ENCODE data around the gene PEA15. TPM values are rescaled to one million over a fixed set of nuclear protein-coding genes. Genes with fewer than 3 reads are reported as not detected.
A peak's percentile ranks its signal among the peaks of the same experiment; 100 is the strongest.

PEA15 gene
- total and polyA plus RNA-seq, 9 of the 15 experiments (the other 6 are each of a cell fraction or from before 2014, with no cell fraction given): 8.2 to 175 (median 35.4) TPM

- POLR2A ChIA-PET: interaction anchor here (0.8 to 3.4 kb wide), 5 partner anchors 12 to 204 kb away, joined by 3 to 41 read pairs (median 3); no protein-coding TSS in a partner anchor
- Histone ChIP-seq H4K20me1 (replicated peaks; ENCODE audit: control insufficient read depth, insufficient read depth, low read length) (peaks cover 3% of the 10 kb centered on the region; the same call in 1 of the 2 replicates), H3K4me2 (ENCODE audit: insufficient read depth, low read length) (no peak overlapping the region), H3K9me3 (replicated peaks; ENCODE audit: control insufficient read depth, insufficient read depth, low read depth, low read length) (no peaks in the 10 kb centered on the region), H3K27me3 (ENCODE audit: control insufficient read depth in 2 of 2, insufficient read depth in 2 of 2, low read length in 2 of 2) (no peaks in the 10 kb centered on the region), H3K9me1 (ENCODE audit: control insufficient read depth, insufficient read depth, low read length) (no peaks in the 10 kb centered on the region), H3K27ac (ENCODE audit: extremely low read depth, low read depth, low read length) (no peak overlapping the region), H3K4me1 (replicated peaks in 1 of 2; ENCODE audit: control insufficient read depth in 2 of 2, insufficient read depth in 2 of 2, low read length in 2 of 2) (peaks cover 25 to 30% of the 10 kb centered on the region in 2 experiments), H3K4me3 (no peak overlapping the region), H3K79me2 (ENCODE audit: control insufficient read depth, insufficient read depth, low read length) (peaks cover 16% of the 10 kb centered on the region), H3K9ac (ENCODE audit: insufficient read depth in 1 of 2, low read depth in 2 of 2, low read length in 2 of 2) (peak overlapping the region in 1 of 2 experiments; percentile 20; a peak in 1 of 4 replicates), H3K36me3 (ENCODE audit: control insufficient read depth, insufficient read depth, low read length) (peaks cover 50% of the 10 kb centered on the region; the same call in 2 of the 3 replicates), H2AFZ (ENCODE audit: low read depth, low read length) (no peak overlapping the region)
- ATAC-seq: no peak
- CTCF ChIA-PET (ENCODE audit: low intra/inter-chr PET ratio): interaction anchor here (1.1 kb wide), 1 partner anchor 84 kb away, joined by 3 read pairs; no protein-coding TSS in a partner anchor
- WGBS (ENCODE audit: insufficient coverage, low coverage, missing lambda C conversion rate): 98% methylated on average over 4 of the region's 4 CpGs
- no peak for FAIRE-seq
- DNase-seq (ENCODE audit: extremely low read depth in 1 of 4, low spot score in 3 of 4): no peak
- intact Hi-C loops (cut with micrococcal nuclease) (no loop called here), in situ Hi-C loops (cut with MboI) (no loop called here)
- BruUV-seq (replicated peaks): no TSS peak
- TF ChIP-seq THRA (IDR thresholded peaks at IDR 0.05): no peak
- TF ChIP-seq HLTF (IDR thresholded peaks at IDR 0.05): no peak
- TF ChIP-seq PHB2 (IDR thresholded peaks at IDR 0.05; ENCODE audit: low read depth): no peak
- no peak for TF ChIP-seq LARP7 (IDR thresholded peaks at IDR 0.05)
- TF ChIP-seq POLR3G (IDR thresholded peaks at IDR 0.05; ENCODE audit: extremely low read depth, insufficient read length, insufficient replicate concordance): no peak
- no peak for TF ChIP-seq ZNF668 (CRISPR knock-in tag; IDR thresholded peaks at IDR 0.05)
- TF ChIP-seq HDGF (IDR thresholded peaks at IDR 0.05): no peak
- no peak for TF ChIP-seq ZNF609 (CRISPR knock-in tag; IDR thresholded peaks at IDR 0.05; ENCODE audit: borderline replicate concordance)
- TF ChIP-seq IFI16 (CRISPR knock-in tag; IDR thresholded peaks at IDR 0.05): no peak
- TF ChIP-seq HES1 (IDR thresholded peaks at IDR 0.05; ENCODE audit: low read depth): no peak
- TF ChIP-seq MAFG (tag; conservative IDR thresholded peaks at IDR 0.05): no peak
- TF ChIP-seq ZNF133 (CRISPR knock-in tag; IDR thresholded peaks at IDR 0.05): no peak
- TF ChIP-seq BRD4 (IDR thresholded peaks at IDR 0.05): no peak
- no peak for TF ChIP-seq ZBTB9 (CRISPR knock-in tag; IDR thresholded peaks at IDR 0.05)
- TF ChIP-seq ZNF561 (CRISPR knock-in tag; conservative IDR thresholded peaks at IDR 0.05): no peak
- TF ChIP-seq PHF8 (IDR thresholded peaks at IDR 0.05; ENCODE audit: borderline replicate concordance, low read length): no peak
- no peak for TF ChIP-seq RB1 (IDR thresholded peaks at IDR 0.05; ENCODE audit: low read depth)
Observed at GRCh38 chr1:160207118-160207650, 2.0 kb downstream of the PEA15 start.
